Urinary bladder (tissue), 4 donors: Measurements from ENCODE around the gene LMO7. TPM values are rescaled to one million over a fixed set of nuclear protein-coding genes. Genes with fewer than 3 reads are reported as not detected.

Source experiments
- DNase-seq: peaks from one replicate; pipeline ENCODE4 v3.0.0-alpha.2; 2015; ENCODE audit errors: extremely low spot score
- H3K27ac ChIP-seq: one replicate; pipeline ENCODE4 v1.5.1; 2013; ENCODE audit warnings: low read depth, mild to moderate bottlenecking, moderate library complexity
- H3K36me3 ChIP-seq: one replicate; pipeline ENCODE4 v1.6.1; 2013; ENCODE audit warnings: mild to moderate bottlenecking, moderate library complexity; ENCODE audit not compliant: insufficient read depth
- H3K4me1 ChIP-seq: one replicate; pipeline ENCODE4 v1.6.1; 2013; ENCODE audit warnings: mild to moderate bottlenecking, moderate library complexity; ENCODE audit not compliant: insufficient read depth
- H3K4me3 ChIP-seq: one replicate; pipeline ENCODE4 v1.5.1; 2013; ENCODE audit warnings: low read depth, low read length
- WGBS: extraction: QIAGEN DNeasy Blood & Tissue Kit; methylation state at CpG from one replicate; pipeline ENCODE4 v1.1.7; 2013; 5-methylcytosine and 5-hydroxymethylcytosine counted together
- polyA plus RNA-seq: library from polyadenylated mRNA; stranded (reverse); fragments of 200-250 nt; gene quantifications from one replicate; pipeline ENCODE4 v1.2.3, GENCODE V29; 2013
- total RNA-seq: library from RNA; depleted of rRNA; stranded (reverse); fragments of >200 nt; gene quantifications from one replicate; pipeline ENCODE4 v1.2.3, GENCODE V29; 2014
- donor health status: healthy with polysubstance abuse.
- donor health status: healthy.

Gene LMO7
- total and polyA plus RNA-seq, 2 donors: 6.8 to 79.7 TPM

DNA sequence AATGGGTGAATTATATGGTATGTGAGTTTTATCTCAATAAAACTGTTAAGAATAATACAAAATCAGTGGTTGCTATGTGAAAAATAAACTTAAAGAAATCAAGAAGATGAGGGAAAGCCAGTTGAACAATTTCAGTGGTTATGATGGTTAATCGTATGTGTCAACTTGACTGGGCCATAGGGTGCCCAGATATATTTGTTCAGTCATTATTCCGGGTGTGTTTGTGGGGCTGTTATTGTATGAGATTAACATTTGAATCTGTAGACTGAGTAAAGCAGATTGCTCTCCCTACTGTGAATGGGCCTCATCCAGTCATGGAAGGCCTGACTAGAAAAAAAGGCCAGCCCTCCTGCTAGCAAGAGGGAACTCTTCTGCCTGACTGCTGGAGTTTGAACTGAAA lies 109.3 kb downstream of the LMO7 start:
- 98% methylated on average over 2 of the region's 2 CpGs for WGBS
- Histone ChIP-seq H3K36me3 (no peaks in the 10 kb centered on the region), H3K4me1 (no peaks in the 10 kb centered on the region), H3K4me3 (no peak overlapping the region), H3K27ac (no peak overlapping the region)
- DNase-seq: no peak

GRCh38 chr13:75748874-75749273 lies 112.7 kb downstream of the LMO7 start:
- no peaks in the 10 kb centered on the region for H3K36me3 ChIP-seq
- no peak for DNase-seq
- no peak overlapping the region for H3K27ac ChIP-seq
- H3K4me3 ChIP-seq: no peak overlapping the region
- no peaks in the 10 kb centered on the region for H3K4me1 ChIP-seq
- WGBS: 56% methylated on average over 3 of the region's 3 CpGs

DNA sequence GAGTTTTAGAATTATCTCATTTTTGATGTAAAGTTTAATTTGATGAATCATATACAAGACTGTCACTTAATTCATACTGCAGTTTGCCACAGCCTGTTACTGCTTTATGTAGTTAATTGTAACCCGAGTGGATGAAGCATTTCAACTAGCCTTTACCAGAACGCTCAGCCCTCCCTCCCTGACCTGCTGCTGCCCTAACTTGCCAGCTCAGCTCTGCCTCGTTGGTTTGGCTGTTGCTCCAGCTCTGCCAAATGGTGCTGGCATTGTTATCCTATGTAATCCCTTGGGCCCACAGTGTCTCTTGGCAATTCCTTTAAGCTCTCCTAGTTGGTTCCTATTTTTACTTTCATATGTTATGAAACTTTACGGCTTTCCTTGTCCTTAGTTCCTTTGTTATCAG lies 113.3 kb downstream of the LMO7 start:
- Histone ChIP-seq H3K4me3 (no peak overlapping the region), H3K27ac (no peak overlapping the region), H3K36me3 (no peaks in the 10 kb centered on the region), H3K4me1 (no peaks in the 10 kb centered on the region)
- 23% methylated on average over 4 of the region's 4 CpGs for WGBS
- no peak for DNase-seq

DNA sequence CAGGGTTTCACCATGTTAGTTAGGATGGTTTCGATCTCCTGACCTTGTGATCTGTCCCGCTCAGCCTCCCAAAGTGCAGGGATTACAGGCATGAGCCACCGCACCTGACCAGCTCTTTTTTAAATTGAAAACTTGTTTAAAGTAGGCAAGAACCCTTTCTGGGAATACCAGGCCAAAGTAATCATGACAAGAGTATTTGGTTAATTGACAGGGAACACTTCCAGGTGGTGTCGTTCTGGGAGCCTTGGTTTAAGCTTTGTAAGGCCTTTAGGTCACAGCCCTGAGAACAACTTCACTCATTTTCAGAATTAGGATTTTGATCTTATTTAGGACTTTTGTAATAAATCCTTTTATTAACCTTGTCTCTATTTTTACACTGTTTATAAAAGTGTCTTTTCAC lies 115.2 kb downstream of the LMO7 start:
- Histone ChIP-seq H3K27ac (no peak overlapping the region), H3K4me1 (no peaks in the 10 kb centered on the region), H3K4me3 (no peak overlapping the region), H3K36me3 (no peaks in the 10 kb centered on the region)
- DNase-seq: no peak
- 93% methylated on average over 4 of the region's 4 CpGs for WGBS

GRCh38 chr13:75752826-75753225 lies 116.7 kb downstream of the LMO7 start:
- DNase-seq: no peak
- H3K36me3 ChIP-seq: no peaks in the 10 kb centered on the region

DNA sequence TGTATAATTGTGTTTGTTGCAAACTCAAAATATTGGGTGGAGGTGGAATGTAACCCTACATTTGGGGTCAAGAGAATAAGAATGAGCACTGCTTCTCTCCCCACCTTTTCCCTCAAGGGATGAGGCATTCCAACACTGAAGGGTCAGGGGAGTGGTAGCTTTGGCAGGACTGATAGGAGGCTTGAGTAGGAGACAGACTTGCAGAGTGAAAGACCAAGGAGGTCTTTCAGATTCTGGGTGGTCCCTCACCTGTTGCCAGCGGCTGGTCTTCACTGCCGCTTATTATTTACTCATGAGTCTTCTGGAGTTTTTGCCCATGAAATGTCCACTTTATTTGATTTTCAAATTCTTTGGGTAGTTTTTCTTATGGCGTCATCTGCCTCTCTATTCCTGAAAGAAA lies 118.8 kb downstream of the LMO7 start:
- Histone ChIP-seq H3K4me3 (no peak overlapping the region), H3K36me3 (no peaks in the 10 kb centered on the region), H3K4me1 (no peaks in the 10 kb centered on the region), H3K27ac (no peak overlapping the region)
- WGBS: 95% methylated on average over 3 of the region's 3 CpGs
- no peak for DNase-seq

More at GRCh38 chr13:75752826-75753225, 116.7 kb downstream of the LMO7 start:
- Histone ChIP-seq H3K4me3 (no peak overlapping the region), H3K27ac (no peak overlapping the region), H3K4me1 (no peaks in the 10 kb centered on the region)

DNA sequence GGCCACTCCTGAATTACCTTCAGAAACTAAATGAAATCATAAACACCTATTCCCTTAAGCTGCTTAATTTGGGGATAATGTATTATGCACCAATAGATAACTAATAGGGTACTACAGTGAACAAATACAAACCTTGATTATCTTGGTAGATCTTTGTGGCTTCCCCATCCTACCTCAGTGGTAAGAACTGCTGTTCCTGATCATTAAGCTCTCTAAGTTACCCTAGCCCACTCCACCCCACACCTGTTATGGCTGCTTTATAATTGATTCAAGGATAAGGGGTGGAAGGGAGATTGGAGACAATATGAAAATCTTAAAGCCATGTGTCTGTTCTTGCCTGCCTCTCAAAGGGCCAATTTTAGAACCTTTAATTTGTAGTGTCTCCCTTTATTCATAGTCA lies 121.2 kb downstream of the LMO7 start:
- Histone ChIP-seq H3K36me3 (no peaks in the 10 kb centered on the region), H3K4me3 (no peak overlapping the region), H3K27ac (no peak overlapping the region), H3K4me1 (peaks cover 2% of the 10 kb centered on the region)
- DNase-seq: no peak

DNA sequence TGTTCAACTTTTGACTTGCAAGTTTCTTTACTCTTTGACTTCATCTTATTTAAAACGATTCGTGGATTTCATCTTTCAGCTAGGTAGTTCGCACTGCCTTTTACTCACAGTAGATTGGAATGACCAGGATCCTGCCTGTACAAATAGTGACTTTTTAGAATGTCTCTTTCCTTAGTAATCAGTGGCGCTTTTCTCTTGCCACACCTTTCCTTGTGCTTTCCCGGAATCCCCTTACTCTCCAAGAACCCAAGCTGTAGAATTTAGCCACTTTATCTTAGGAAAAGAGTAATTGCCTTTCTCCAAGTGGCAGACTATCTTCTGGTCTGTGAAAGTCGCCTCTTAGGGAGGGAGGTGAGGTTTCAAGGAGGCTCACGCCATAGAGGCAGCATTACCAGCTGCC lies 123.4 kb downstream of the LMO7 start:
- no peak for DNase-seq
- Histone ChIP-seq H3K4me1 (peaks cover 2% of the 10 kb centered on the region), H3K36me3 (no peaks in the 10 kb centered on the region), H3K4me3 (no peak overlapping the region), H3K27ac (no peak overlapping the region)
- WGBS: 98% methylated on average over 7 of the region's 7 CpGs

GRCh38 chr13:75760131-75761021 lies 124.2 kb downstream of the LMO7 start:
- H3K27ac ChIP-seq: no peak overlapping the region
- H3K36me3 ChIP-seq: no peaks in the 10 kb centered on the region
- WGBS: 46% methylated on average over 9 of the region's 9 CpGs
- H3K4me3 ChIP-seq: no peak overlapping the region
- peaks cover 2% of the 10 kb centered on the region for H3K4me1 ChIP-seq
- peak; percentile 25 for DNase-seq

DNA sequence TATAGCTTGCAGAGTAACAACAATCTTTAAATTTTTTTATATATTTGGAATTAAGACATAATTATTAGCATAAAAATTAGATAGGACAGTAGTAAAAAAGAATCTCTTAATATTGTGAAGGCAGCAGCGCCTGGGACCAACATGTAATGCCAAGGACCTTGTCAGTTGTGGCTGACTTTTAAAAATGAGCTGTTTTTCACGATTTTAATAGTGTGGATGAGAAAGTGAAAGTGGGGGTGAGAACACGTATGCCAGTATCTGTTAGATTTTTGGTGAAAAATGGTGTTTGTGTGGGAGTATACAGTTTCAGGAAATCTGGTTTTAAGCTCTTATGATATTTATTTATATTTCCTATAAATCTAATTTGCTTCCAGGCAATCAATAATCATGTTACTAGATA lies 125.2 kb downstream of the LMO7 start:
- H3K4me3 ChIP-seq: peak overlapping the region; percentile 39
- peaks cover 2% of the 10 kb centered on the region for H3K4me1 ChIP-seq
- H3K36me3 ChIP-seq: no peaks in the 10 kb centered on the region
- H3K27ac ChIP-seq: peak overlapping the region; percentile 56
- no peak for DNase-seq
- WGBS: 67% methylated on average over 3 of the region's 3 CpGs

- no peaks in the 10 kb centered on the region for H3K36me3 ChIP-seq
- 44% methylated on average over 7 of the region's 7 CpGs for WGBS
Observed at GRCh38 chr13:75762076-75762937, 126.2 kb downstream of the LMO7 start.

GRCh38 chr13:75762955-75763354 lies 126.8 kb downstream of the LMO7 start:
- Histone ChIP-seq H3K36me3 (no peaks in the 10 kb centered on the region), H3K27ac (peak overlapping the region; percentile 32), H3K4me1 (peaks cover 2% of the 10 kb centered on the region), H3K4me3 (no peak overlapping the region)
- 94% methylated on average over 2 of the region's 2 CpGs for WGBS
- no peak for DNase-seq

More at GRCh38 chr13:75762076-75762937, 126.2 kb downstream of the LMO7 start:
- DNase-seq: peak; percentile 49
- Histone ChIP-seq H3K4me3 (no peak overlapping the region), H3K4me1 (peaks cover 2% of the 10 kb centered on the region), H3K27ac (peak overlapping the region; percentile 32)

- WGBS: 93% methylated on average over 3 of the region's 3 CpGs
- H3K27ac ChIP-seq: no peak overlapping the region
- DNase-seq: no peak
- H3K4me1 ChIP-seq: peaks cover 2% of the 10 kb centered on the region
- H3K36me3 ChIP-seq: no peaks in the 10 kb centered on the region
- no peak overlapping the region for H3K4me3 ChIP-seq
Observed at GRCh38 chr13:75763512-75763911, 127.4 kb downstream of the LMO7 start.
